ENCODE measurements around the gene SLIT3. TPM values are rescaled to one million over a fixed set of nuclear protein-coding genes. Genes with fewer than 3 reads are reported as not detected.

The SLIT3 gene
- total RNA-seq, 1 experiment from 2014 or later, result not detected

DNA sequence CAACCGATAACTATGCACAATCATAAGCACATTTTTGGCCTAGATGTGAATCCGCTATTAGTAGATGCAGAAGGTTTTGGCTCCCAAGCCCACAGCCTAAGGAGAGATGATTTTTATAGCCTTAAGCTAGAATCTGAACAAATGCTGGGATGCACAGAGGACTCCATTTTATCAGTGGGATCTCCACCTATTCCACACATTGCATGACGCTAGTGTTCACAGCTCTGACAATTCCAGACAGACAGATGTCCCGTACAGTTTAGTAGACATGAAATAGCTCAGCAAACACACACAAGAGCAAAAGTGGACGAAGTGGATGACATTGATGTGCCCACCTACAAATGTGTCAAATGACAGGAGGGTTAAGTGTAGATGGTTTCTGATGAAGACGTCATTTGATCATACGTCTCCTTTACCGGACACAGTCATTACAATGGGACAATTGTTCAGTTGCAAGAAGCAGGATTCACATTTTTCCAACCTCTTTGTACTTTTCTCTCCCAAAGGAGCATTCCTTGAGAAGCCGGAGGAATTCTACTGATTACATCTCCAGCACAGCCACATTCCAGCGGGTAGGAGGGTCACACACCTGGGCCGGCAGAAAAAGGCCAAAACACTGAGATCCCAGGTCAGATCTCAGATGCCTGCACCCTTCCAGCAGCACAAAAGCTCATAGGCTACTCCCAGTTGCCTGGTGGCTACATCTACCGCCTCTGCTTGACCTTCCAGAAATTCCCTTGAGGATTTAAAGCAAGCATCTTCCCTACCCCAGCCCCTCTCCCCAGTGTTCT, 202.4 kb downstream of the SLIT3 start:
- no peak for DNase-seq
- Histone ChIP-seq H4K20me1 (ENCODE audit: insufficient read depth, low read depth, low read length) (no peaks in the 10 kb centered on the region), H3K79me2 (ENCODE audit: low read length) (no peaks in the 10 kb centered on the region), H3K36me3 (ENCODE audit: insufficient read depth, low read length) (no peaks in the 10 kb centered on the region), H3K4me1 (ENCODE audit: low read length) (no peaks in the 10 kb centered on the region), H3K27me3 (ENCODE audit: low read length) (no peaks in the 10 kb centered on the region), H3K9me2 (replicated peaks; ENCODE audit: insufficient read depth, low read length) (no peaks in the 10 kb centered on the region), H3K9me3 (ENCODE audit: low read length) (no peaks in the 10 kb centered on the region), H3K9ac (ENCODE audit: low read length) (no peak overlapping the region), H2AFZ (ENCODE audit: low read length) (no peak overlapping the region), H3K4me2 (ENCODE audit: low read depth, low read length, poor library complexity, severe bottlenecking) (no peak overlapping the region), H3K4me3 (ENCODE audit: low read length) (no peak overlapping the region), H3K27ac (ENCODE audit: low read length) (no peak overlapping the region)

DNA sequence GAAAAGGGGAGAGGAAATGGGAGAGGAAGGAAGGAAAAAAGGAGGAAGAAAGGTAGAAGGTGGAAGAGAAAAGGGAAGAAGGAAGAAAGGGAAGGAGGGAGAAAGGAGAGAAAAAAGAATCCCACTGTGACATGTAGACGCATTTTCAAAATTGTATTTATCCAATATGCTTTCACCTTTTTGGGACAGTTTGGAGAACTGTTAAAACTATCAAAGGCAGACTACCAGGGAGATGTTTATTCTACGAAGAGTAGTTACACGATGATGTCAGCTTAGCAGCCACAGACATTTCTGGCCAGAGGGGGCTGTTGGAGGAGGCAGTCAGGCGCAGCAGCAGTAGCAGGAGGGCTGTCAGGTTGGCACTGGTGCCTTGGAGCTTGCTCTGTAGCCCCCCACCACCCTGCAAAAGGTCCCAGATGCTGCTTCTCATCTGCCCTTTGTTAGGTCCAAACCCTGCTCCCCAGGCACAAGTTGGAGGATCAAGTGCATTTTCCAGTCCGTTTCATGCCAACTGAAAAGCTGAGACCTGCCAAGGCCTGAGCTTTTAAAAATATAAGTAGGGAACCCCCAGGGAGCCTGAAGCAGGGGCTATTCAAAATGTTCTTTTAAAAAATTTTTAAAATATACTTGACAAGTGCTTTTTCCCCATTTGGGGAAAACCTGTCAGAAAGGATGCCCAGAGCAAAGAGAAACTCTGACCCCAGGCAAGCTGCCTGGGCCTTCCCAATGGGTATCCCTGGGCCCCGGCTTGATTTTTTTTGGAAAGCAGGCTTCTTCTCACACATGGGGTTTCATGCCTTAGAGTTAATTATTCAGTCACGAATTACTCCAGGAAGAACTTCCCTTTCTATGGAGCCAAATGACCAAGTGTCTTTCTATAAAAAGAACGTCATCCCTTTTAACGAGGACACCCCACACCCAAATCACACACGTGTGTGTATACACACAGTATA, 203.3 kb downstream of the SLIT3 start:
- H3K79me2 ChIP-seq (ENCODE audit: low read length), result no peaks in the 10 kb centered on the region
- no peaks in the 10 kb centered on the region for H3K27me3 ChIP-seq (ENCODE audit: low read length)
- no peaks in the 10 kb centered on the region for H3K9me2 ChIP-seq (replicated peaks; ENCODE audit: insufficient read depth, low read length)
- no peak overlapping the region for H2AFZ ChIP-seq (ENCODE audit: low read length)
- H3K4me2 ChIP-seq (ENCODE audit: low read depth, low read length, poor library complexity, severe bottlenecking), result no peak overlapping the region
- H3K9ac ChIP-seq (ENCODE audit: low read length), result no peak overlapping the region
- no peak for DNase-seq
- no peaks in the 10 kb centered on the region for H3K9me3 ChIP-seq (ENCODE audit: low read length)
- no peaks in the 10 kb centered on the region for H3K4me1 ChIP-seq (ENCODE audit: low read length)
- H3K4me3 ChIP-seq (ENCODE audit: low read length), result no peak overlapping the region
- no peaks in the 10 kb centered on the region for H3K36me3 ChIP-seq (ENCODE audit: insufficient read depth, low read length)
- H3K27ac ChIP-seq (ENCODE audit: low read length), result no peak overlapping the region
- no peaks in the 10 kb centered on the region for H4K20me1 ChIP-seq (ENCODE audit: insufficient read depth, low read depth, low read length)

DNA sequence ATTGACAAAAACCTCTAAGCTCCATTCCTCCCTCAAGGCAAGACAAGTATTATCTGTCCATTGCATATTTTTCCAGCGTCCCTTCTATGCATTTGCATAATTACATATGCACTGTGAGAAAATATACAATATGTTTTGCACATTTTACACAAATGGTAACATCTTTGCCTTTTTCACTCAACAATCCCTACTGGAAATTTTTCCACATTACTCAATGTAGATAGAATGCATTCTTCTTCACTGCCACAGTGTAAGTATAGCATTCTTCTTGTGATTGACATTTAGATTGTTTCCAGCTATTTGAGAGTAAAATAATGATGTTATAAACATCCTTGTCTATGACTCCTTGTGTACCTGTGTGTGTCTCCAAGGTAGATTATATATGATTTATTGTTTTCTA, 205.0 kb downstream of the SLIT3 start:
- no peaks in the 10 kb centered on the region for H3K36me3 ChIP-seq (ENCODE audit: insufficient read depth, low read length)
- no peaks in the 10 kb centered on the region for H3K27me3 ChIP-seq (ENCODE audit: low read length)
- H2AFZ ChIP-seq (ENCODE audit: low read length), result no peak overlapping the region
- H3K9me2 ChIP-seq (replicated peaks; ENCODE audit: insufficient read depth, low read length), result no peaks in the 10 kb centered on the region
- H3K4me2 ChIP-seq (ENCODE audit: low read depth, low read length, poor library complexity, severe bottlenecking), result no peak overlapping the region
- no peaks in the 10 kb centered on the region for H3K79me2 ChIP-seq (ENCODE audit: low read length)
- no peaks in the 10 kb centered on the region for H3K9me3 ChIP-seq (ENCODE audit: low read length)
- H3K4me3 ChIP-seq (ENCODE audit: low read length), result no peak overlapping the region
- no peak overlapping the region for H3K9ac ChIP-seq (ENCODE audit: low read length)
- H4K20me1 ChIP-seq (ENCODE audit: insufficient read depth, low read depth, low read length), result no peaks in the 10 kb centered on the region
- H3K4me1 ChIP-seq (ENCODE audit: low read length), result no peaks in the 10 kb centered on the region
- no peak overlapping the region for H3K27ac ChIP-seq (ENCODE audit: low read length)
- no peak for DNase-seq

GRCh38 chr5:169095410-169095960, 205.5 kb downstream of the SLIT3 start:
- DNase-seq, result no peak
- Histone ChIP-seq H3K4me3 (ENCODE audit: low read length) (no peak overlapping the region), H2AFZ (ENCODE audit: low read length) (no peak overlapping the region), H3K9ac (ENCODE audit: low read length) (no peak overlapping the region), H3K36me3 (ENCODE audit: insufficient read depth, low read length) (no peaks in the 10 kb centered on the region), H3K9me2 (replicated peaks; ENCODE audit: insufficient read depth, low read length) (no peaks in the 10 kb centered on the region), H3K4me2 (ENCODE audit: low read depth, low read length, poor library complexity, severe bottlenecking) (no peak overlapping the region), H3K4me1 (ENCODE audit: low read length) (no peaks in the 10 kb centered on the region), H4K20me1 (ENCODE audit: insufficient read depth, low read depth, low read length) (no peaks in the 10 kb centered on the region), H3K27ac (ENCODE audit: low read length) (no peak overlapping the region), H3K9me3 (ENCODE audit: low read length) (no peaks in the 10 kb centered on the region), H3K27me3 (ENCODE audit: low read length) (no peaks in the 10 kb centered on the region), H3K79me2 (ENCODE audit: low read length) (no peaks in the 10 kb centered on the region)

- no peaks in the 10 kb centered on the region for H4K20me1 ChIP-seq (ENCODE audit: insufficient read depth, low read depth, low read length)
- H3K9me3 ChIP-seq (ENCODE audit: low read length), result no peaks in the 10 kb centered on the region
- no peaks in the 10 kb centered on the region for H3K79me2 ChIP-seq (ENCODE audit: low read length)
- no peak overlapping the region for H3K4me3 ChIP-seq (ENCODE audit: low read length)
- H3K36me3 ChIP-seq (ENCODE audit: insufficient read depth, low read length), result no peaks in the 10 kb centered on the region
- no peak for DNase-seq
- no peaks in the 10 kb centered on the region for H3K9me2 ChIP-seq (replicated peaks; ENCODE audit: insufficient read depth, low read length)
- no peaks in the 10 kb centered on the region for H3K27me3 ChIP-seq (ENCODE audit: low read length)
- no peak overlapping the region for H3K27ac ChIP-seq (ENCODE audit: low read length)
- no peak overlapping the region for H3K4me2 ChIP-seq (ENCODE audit: low read depth, low read length, poor library complexity, severe bottlenecking)
- H3K9ac ChIP-seq (ENCODE audit: low read length), result no peak overlapping the region
- no peak overlapping the region for H2AFZ ChIP-seq (ENCODE audit: low read length)
- no peaks in the 10 kb centered on the region for H3K4me1 ChIP-seq (ENCODE audit: low read length)
Measured at GRCh38 chr5:169094586-169095409, 206.1 kb downstream of the SLIT3 start.

- no peaks in the 10 kb centered on the region for H3K9me3 ChIP-seq (ENCODE audit: low read length)
Measured at GRCh38 chr5:169091396-169091980, 209.5 kb downstream of the SLIT3 start.

DNA sequence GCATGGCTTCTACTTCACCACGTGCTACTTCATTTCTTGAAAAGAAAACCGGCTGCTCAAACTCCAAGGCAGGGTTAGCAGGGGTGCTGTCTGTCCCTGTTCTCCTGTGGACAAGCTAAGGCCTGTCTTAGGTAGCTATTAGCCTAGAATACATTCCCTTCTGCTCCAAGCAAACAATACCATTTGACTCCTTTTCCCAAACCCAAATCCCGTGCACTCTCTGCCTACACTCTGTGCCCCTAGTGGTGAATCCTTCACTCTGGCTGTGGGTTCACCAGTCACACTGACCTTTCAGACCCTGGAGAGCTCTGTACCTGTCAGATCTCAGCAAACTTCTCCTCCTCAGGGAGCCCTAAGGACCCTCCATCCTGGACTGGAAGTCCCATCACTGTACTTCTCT, 211.6 kb downstream of the SLIT3 start:
- H4K20me1 ChIP-seq (ENCODE audit: insufficient read depth, low read depth, low read length), result no peaks in the 10 kb centered on the region
- no peaks in the 10 kb centered on the region for H3K9me3 ChIP-seq (ENCODE audit: low read length)
- H3K79me2 ChIP-seq (ENCODE audit: low read length), result no peaks in the 10 kb centered on the region
- no peaks in the 10 kb centered on the region for H3K9me2 ChIP-seq (replicated peaks; ENCODE audit: insufficient read depth, low read length)
- H3K4me3 ChIP-seq (ENCODE audit: low read length), result no peak overlapping the region
- H3K27ac ChIP-seq (ENCODE audit: low read length), result no peak overlapping the region
- no peak overlapping the region for H3K4me2 ChIP-seq (ENCODE audit: low read depth, low read length, poor library complexity, severe bottlenecking)
- no peak overlapping the region for H3K9ac ChIP-seq (ENCODE audit: low read length)
- DNase-seq, result no peak
- no peak overlapping the region for H2AFZ ChIP-seq (ENCODE audit: low read length)
- H3K36me3 ChIP-seq (ENCODE audit: insufficient read depth, low read length), result no peaks in the 10 kb centered on the region
- no peaks in the 10 kb centered on the region for H3K4me1 ChIP-seq (ENCODE audit: low read length)
- no peaks in the 10 kb centered on the region for H3K27me3 ChIP-seq (ENCODE audit: low read length)

More at GRCh38 chr5:169091396-169091980, 209.5 kb downstream of the SLIT3 start:
- DNase-seq, result no peak
- H3K9ac ChIP-seq (ENCODE audit: low read length), result no peak overlapping the region
- H3K4me3 ChIP-seq (ENCODE audit: low read length), result no peak overlapping the region
- H2AFZ ChIP-seq (ENCODE audit: low read length), result no peak overlapping the region
- H3K27ac ChIP-seq (ENCODE audit: low read length), result no peak overlapping the region
- no peaks in the 10 kb centered on the region for H4K20me1 ChIP-seq (ENCODE audit: insufficient read depth, low read depth, low read length)
- no peaks in the 10 kb centered on the region for H3K27me3 ChIP-seq (ENCODE audit: low read length)
- no peaks in the 10 kb centered on the region for H3K79me2 ChIP-seq (ENCODE audit: low read length)
- no peaks in the 10 kb centered on the region for H3K4me1 ChIP-seq (ENCODE audit: low read length)
- H3K4me2 ChIP-seq (ENCODE audit: low read depth, low read length, poor library complexity, severe bottlenecking), result no peak overlapping the region
- H3K9me2 ChIP-seq (replicated peaks; ENCODE audit: insufficient read depth, low read length), result no peaks in the 10 kb centered on the region
- no peaks in the 10 kb centered on the region for H3K36me3 ChIP-seq (ENCODE audit: insufficient read depth, low read length)

Data from Karpas-422 (cell line).